Cortex of kidney (tissue), 1 donor: ENCODE data around the gene PABPN1L.

Experiments used
- DNase-seq: peaks from one replicate; lab custom pipeline; 2025; lab: John Stamatoyannopoulos, UW

The PABPN1L gene

GRCh38 chr16:88866151-88866920, at the start of gene PABPN1L:
Gene PABPN1L, minus strand, starts transcription at chr16:88866660. Its CDS starts 54 bp downstream, at chr16:88866606.
- no peak for DNase-seq

- no peak for DNase-seq
These were observed 49.3 kb upstream of the PABPN1L start for GRCh38 chr16:88915639-88916327.

- no peak for DNase-seq
These were observed 48.4 kb upstream of the PABPN1L start for GRCh38 chr16:88914750-88915368.

GRCh38 chr16:88913870-88914269, 47.4 kb upstream of the PABPN1L start:
- DNase-seq: no peak

GRCh38 chr16:88913001-88913612, 46.6 kb upstream of the PABPN1L start:
- no peak for DNase-seq

- no peak for DNase-seq
These were observed 46.1 kb upstream of the PABPN1L start for GRCh38 chr16:88912556-88912955.

- no peak for DNase-seq
These were observed 45.5 kb upstream of the PABPN1L start for GRCh38 chr16:88911946-88912310.

- no peak for DNase-seq
These were observed 44.9 kb upstream of the PABPN1L start for GRCh38 chr16:88911136-88911945.

- no peak for DNase-seq
These were observed 44.0 kb upstream of the PABPN1L start for GRCh38 chr16:88910284-88911135.

GRCh38 chr16:88909431-88910210, 43.2 kb upstream of the PABPN1L start:
- DNase-seq: no peak

- DNase-seq: no peak
These were observed 41.8 kb upstream of the PABPN1L start for GRCh38 chr16:88908307-88908706.

- no peak for DNase-seq
These were observed 41.3 kb upstream of the PABPN1L start for GRCh38 chr16:88907768-88908167.

- no peak for DNase-seq
These were observed 40.2 kb upstream of the PABPN1L start for GRCh38 chr16:88906535-88907105.

GRCh38 chr16:88906020-88906419, 39.6 kb upstream of the PABPN1L start:
- no peak for DNase-seq

- no peak for DNase-seq
These were observed 39.1 kb upstream of the PABPN1L start for GRCh38 chr16:88905563-88905962.

- no peak for DNase-seq
These were observed 38.4 kb upstream of the PABPN1L start for GRCh38 chr16:88904676-88905365.

GRCh38 chr16:88903267-88903666, 36.8 kb upstream of the PABPN1L start:
- no peak for DNase-seq

- no peak for DNase-seq
These were observed 36.3 kb upstream of the PABPN1L start for GRCh38 chr16:88902744-88903143.

GRCh38 chr16:88901718-88902337, 35.4 kb upstream of the PABPN1L start:
- no peak for DNase-seq
